ENCODE measurements around the gene SPZ1.

Gene SPZ1

GRCh38 chr5:80315244-80315643 is 4.6 kb upstream of the SPZ1 start:
- TF ChIP-seq, protein P1, sequence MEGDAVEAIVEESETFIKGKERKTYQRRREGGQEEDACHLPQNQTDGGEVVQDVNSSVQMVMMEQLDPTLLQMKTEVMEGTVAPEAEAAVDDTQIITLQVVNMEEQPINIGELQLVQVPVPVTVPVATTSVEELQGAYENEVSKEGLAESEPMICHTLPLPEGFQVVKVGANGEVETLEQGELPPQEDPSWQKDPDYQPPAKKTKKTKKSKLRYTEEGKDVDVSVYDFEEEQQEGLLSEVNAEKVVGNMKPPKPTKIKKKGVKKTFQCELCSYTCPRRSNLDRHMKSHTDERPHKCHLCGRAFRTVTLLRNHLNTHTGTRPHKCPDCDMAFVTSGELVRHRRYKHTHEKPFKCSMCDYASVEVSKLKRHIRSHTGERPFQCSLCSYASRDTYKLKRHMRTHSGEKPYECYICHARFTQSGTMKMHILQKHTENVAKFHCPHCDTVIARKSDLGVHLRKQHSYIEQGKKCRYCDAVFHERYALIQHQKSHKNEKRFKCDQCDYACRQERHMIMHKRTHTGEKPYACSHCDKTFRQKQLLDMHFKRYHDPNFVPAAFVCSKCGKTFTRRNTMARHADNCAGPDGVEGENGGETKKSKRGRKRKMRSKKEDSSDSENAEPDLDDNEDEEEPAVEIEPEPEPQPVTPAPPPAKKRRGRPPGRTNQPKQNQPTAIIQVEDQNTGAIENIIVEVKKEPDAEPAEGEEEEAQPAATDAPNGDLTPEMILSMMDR (IDR thresholded peaks at IDR 0.05; ENCODE audit: insufficient read depth, low read length, missing control alignments) = no peak
- no peak for DNase-seq (ENCODE audit: low read depth, low spot score)
- ChIA-PET CTCF (interaction anchor here (2.1 to 3.4 kb wide), 2 partner anchors 7 to 224 kb away, joined by 12 to 17 read pairs; no protein-coding TSS in a partner anchor), POLR2A (no interaction called here)
- H3K4me3 ChIP-seq (ENCODE audit: low read depth, low read length) = no peak overlapping the region

DNA sequence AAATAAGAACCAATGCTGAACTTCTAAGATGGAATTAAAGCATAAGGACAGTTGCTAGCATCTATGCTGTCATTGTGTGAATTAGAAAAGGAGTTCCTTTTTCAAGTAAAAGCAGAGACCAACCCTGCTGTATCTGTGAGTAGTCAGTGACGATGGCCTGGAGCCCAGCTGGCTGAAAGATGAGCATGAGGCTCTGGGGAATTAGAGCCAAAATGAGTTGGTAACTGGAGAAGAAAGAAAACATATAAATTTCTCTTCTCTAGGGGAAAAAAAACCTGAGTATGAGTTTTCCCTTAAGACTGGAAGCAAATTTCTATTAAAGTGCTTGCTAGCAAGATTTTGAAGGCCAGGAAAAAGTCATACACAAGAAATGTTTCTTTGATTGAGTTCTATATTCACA is 1.6 kb upstream of the SPZ1 start:
- no peak overlapping the region for H3K4me3 ChIP-seq (ENCODE audit: low read depth, low read length)
- POLR2A ChIA-PET = interaction anchor here (1.0 kb wide), 1 partner anchor 62 kb away, joined by 3 read pairs; the partner anchor contains the start of gene SERINC5
- CTCF ChIA-PET = interaction anchor here (1.0 to 3.4 kb wide), 5 partner anchors 10 to 235 kb away, joined by 3 to 17 read pairs (median 3); no protein-coding TSS in a partner anchor
- TF ChIP-seq, protein P1 (IDR thresholded peaks at IDR 0.05; ENCODE audit: insufficient read depth, low read length, missing control alignments) = no peak
- peak; percentile 26 for DNase-seq (ENCODE audit: low read depth, low spot score)

- CTCF ChIA-PET = no interaction called here
- TF ChIP-seq, protein P1 (IDR thresholded peaks at IDR 0.05; ENCODE audit: insufficient read depth, low read length, missing control alignments) = no peak
- POLR2A ChIA-PET = no interaction called here
- no peak for DNase-seq (ENCODE audit: low read depth, low spot score)
- no peak overlapping the region for H3K4me3 ChIP-seq (ENCODE audit: low read depth, low read length)
These were observed 5.1 kb downstream of the SPZ1 start for GRCh38 chr5:80324912-80325311.

- ChIA-PET CTCF (no interaction called here), POLR2A (no interaction called here)
- no peak overlapping the region for H3K4me3 ChIP-seq (ENCODE audit: low read depth, low read length)
- DNase-seq (ENCODE audit: low read depth, low spot score) = no peak
- TF ChIP-seq, protein P1 (IDR thresholded peaks at IDR 0.05; ENCODE audit: insufficient read depth, low read length, missing control alignments) = no peak
These were observed 6.7 kb downstream of the SPZ1 start for GRCh38 chr5:80326468-80326867.

DNA sequence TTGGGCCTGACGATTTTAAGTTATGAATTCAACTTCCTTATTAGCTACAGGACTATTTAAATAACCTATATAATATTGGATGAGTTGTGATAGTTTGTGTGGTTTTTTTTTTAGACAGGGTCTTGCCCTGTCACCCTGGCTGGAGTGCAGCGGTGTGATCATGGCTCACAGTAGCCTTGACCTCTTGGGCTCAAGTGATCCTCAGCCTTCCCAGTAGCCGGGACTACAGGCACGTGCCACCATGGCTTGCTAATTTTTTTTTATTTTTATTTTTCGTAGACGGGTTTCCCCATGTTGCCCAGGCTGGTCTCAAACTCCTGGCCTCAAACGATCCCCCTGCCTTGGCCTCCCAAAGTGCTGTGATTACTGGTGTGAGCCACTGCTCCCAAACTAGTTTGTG is 17.6 kb downstream of the SPZ1 start:
- CTCF ChIA-PET = no interaction called here
- POLR2A ChIA-PET = no interaction called here
- no peak overlapping the region for H3K4me3 ChIP-seq (ENCODE audit: low read depth, low read length)
- TF ChIP-seq, protein P1 (IDR thresholded peaks at IDR 0.05; ENCODE audit: insufficient read depth, low read length, missing control alignments) = no peak
- DNase-seq (ENCODE audit: low read depth, low spot score) = no peak

DNA sequence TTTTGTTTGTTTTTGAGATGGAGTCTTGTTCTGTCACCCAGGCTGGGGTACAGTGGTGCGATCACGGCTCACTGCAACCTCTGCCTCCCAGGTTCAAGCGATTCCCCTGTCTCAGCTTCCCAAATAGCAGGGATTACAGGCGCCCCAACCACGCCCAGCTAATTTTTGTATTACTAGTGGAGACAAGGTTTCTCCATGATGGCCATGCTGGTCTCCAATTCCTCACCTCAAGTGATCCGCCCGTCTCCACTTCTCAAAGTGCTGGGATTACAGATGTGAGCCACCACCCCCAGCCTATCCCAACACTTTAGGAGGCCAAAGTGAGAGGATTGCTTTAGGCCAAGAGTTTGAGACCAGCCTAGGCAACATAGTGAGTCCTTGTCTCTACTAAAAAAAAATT is 19.3 kb downstream of the SPZ1 start:
- H3K4me3 ChIP-seq (ENCODE audit: low read depth, low read length) = no peak overlapping the region
- DNase-seq (ENCODE audit: low read depth, low spot score) = no peak
- TF ChIP-seq, protein P1 (IDR thresholded peaks at IDR 0.05; ENCODE audit: insufficient read depth, low read length, missing control alignments) = no peak
- POLR2A ChIA-PET = no interaction called here
- CTCF ChIA-PET = no interaction called here
